A673 (cell line): Measurements from ENCODE around the gene UBXN10.

Experiments
- CTCF ChIP-seq: fragments of 300-800, 200-600 bp; sonication (generic); conservative IDR thresholded peaks from 2 replicates; pipeline ENCODE4 v1.5.1; 2017; ENCODE audit warnings: low read depth, mild to moderate bottlenecking, antibody characterized with exemption, low read length, moderate library complexity, mixed read lengths
- EZH2 ChIP-seq: fragments of 200-600 bp; sonication (generic); IDR thresholded peaks from 2 replicates; pipeline ENCODE4 v1.6.1; 2017; ENCODE audit warnings: borderline replicate concordance, low read depth, mild to moderate bottlenecking, mixed read lengths, antibody characterized with exemption, low read length; ENCODE audit not compliant: poor library complexity, severe bottlenecking

GRCh38 chr1:20182415-20182814, 3.5 kb upstream of the UBXN10 start:
- TF ChIP-seq CTCF = no peak
- TF ChIP-seq EZH2 = no peak
